ENCODE data around the gene GAS2L2.

DNA sequence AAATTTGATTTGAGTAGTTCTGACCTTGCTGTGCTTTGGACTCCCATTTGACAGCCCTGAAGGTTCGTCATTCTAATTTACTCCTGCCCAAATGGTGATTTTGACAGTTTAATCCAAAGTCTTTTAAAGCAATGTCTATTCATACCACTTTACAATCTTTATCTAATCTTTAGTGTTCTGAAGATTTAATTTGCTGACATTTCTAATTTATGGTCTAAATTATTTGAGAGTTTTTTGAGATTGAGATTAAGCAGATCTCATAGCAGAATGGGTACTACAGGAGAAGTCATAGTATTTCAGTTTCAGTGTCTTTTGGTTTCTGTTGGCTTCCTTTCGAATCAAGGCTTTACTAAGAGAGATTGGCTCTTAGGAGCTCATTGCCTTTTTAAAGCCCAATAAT, 54.2 kb downstream of the GAS2L2 start:
- TF ChIP-seq, protein P1, sequence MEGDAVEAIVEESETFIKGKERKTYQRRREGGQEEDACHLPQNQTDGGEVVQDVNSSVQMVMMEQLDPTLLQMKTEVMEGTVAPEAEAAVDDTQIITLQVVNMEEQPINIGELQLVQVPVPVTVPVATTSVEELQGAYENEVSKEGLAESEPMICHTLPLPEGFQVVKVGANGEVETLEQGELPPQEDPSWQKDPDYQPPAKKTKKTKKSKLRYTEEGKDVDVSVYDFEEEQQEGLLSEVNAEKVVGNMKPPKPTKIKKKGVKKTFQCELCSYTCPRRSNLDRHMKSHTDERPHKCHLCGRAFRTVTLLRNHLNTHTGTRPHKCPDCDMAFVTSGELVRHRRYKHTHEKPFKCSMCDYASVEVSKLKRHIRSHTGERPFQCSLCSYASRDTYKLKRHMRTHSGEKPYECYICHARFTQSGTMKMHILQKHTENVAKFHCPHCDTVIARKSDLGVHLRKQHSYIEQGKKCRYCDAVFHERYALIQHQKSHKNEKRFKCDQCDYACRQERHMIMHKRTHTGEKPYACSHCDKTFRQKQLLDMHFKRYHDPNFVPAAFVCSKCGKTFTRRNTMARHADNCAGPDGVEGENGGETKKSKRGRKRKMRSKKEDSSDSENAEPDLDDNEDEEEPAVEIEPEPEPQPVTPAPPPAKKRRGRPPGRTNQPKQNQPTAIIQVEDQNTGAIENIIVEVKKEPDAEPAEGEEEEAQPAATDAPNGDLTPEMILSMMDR (IDR thresholded peaks at IDR 0.05 in 4 of 5, conservative IDR thresholded peaks at IDR 0.05 in 1 of 5), result no peak
- TF ChIP-seq POLR2A (IDR thresholded peaks at IDR 0.05), result no peak
